ENCODE data around the gene KLHL9.

The KLHL9 gene

DNA sequence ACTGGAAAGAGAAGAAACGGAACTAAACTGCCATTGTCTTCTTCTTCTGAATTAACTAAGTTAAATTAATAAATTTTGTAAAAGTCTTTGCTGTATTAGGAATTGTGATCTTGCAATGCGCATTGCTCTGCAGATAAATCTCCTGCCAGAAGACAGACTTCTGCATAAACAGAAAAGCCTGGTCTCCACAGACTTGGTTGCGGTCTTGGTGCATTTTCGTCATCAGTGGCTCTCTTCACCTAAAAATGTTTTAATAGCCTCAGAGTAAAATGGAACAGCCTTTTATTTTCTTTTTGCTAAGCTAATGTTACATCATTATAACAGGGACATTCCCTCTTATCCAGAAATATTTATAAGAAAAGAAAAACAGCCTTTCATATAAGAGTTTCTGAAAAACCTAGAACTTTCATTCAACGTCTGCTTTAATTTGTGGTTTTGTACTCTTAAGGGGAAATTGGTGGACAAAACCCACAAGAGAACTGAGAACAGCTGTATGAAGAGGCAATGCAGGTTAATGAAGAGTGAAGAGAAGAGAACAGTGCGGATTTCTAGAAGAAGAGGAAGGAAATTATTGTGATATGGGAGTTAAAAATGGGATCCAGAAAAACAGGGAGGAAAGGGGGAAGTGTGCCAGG lies 40.2 kb downstream of the KLHL9 start:
- DNase-seq (ENCODE audit: insufficient read length, low spot score) (no peak), FAIRE-seq (no peak)
- TF ChIP-seq POLR2A (IDR thresholded peaks at IDR 0.05; ENCODE audit: low read depth, low read length) = no peak

DNA sequence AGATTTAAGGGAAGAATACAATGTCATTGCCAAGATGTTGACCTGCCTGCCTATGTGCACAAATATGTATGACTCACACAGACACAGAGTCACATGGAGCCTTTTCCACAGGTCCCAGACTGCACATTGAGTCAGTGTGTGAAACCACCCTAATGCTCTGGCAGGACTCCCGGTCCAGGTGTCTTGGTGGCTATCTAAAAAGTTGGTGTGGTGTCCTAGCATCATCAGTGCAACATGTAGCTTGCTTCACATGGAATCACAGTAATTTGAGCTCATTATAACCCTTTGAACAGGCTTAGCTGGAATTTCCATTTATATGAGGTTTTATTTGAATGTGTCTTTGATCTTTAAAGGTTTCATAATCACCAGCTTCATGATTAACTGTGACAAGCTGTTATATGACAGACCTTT lies 40.8 kb downstream of the KLHL9 start:
- DNase-seq (ENCODE audit: insufficient read length, low spot score) (peak; percentile 26), FAIRE-seq (peak; percentile 95)
- no peak for TF ChIP-seq POLR2A (IDR thresholded peaks at IDR 0.05; ENCODE audit: low read depth, low read length)

DNA sequence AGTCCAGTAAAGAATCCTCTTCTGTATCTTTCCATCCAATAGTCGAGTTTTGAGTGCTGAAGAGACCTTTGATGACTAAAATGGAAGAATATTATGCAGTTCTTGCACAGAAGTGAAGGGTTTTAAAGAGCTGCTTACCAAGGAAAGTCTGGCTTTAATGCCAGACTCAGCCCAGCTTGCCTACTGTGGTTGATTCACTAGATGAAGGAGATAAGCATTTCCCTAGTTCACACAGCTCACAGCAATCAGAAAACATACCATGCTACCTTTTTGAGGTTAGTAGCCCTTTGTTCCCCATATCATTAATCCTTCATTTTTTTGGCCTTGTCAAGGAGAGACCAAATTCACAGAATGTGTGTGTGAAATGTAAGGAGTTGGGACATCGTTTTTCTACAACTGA lies 45.4 kb downstream of the KLHL9 start:
- DNase-seq (ENCODE audit: insufficient read length, low spot score) = no peak
- no peak for TF ChIP-seq POLR2A (IDR thresholded peaks at IDR 0.05; ENCODE audit: low read depth, low read length)
- FAIRE-seq = no peak

DNA sequence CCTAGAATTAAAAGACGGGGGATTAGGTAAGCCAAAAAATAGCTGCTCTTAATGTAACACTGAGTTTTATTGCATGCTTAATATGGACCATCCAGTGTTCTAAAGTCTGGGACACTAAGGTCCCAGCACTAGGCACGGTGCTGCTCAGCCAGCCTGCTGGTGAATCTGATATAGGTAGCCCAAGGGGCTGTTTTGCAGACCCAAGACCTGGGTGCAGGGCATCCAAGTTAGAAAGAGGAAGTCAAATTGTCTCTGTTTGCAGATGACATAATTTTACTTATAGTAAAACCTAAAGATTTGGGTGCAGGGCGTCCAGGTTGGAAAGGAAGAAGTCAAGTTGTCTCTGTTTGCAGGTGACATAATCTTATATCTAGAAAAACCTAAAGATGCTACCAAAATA lies 47.9 kb downstream of the KLHL9 start:
- FAIRE-seq (no peak), DNase-seq (ENCODE audit: insufficient read length, low spot score) (no peak)
- no peak for TF ChIP-seq POLR2A (IDR thresholded peaks at IDR 0.05; ENCODE audit: low read depth, low read length)

DNA sequence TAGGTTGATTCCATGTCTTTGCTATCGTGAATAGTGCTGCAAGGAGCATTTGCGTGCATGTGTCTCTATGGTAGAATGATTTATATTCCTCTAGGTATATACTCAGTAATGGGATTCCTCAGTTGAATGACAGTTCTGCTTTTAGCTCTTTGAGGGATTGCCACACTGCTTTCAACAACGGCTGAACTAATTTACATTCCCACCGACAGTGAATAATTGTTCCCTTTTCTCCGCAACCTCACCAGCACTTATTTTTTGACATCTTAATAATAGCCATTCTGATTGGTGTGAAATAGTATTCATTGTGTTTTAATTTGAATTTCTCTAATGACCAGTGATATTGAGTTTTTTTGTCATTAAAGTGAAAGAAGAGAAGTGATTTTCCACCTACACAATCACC lies 48.5 kb downstream of the KLHL9 start:
- no peak for TF ChIP-seq POLR2A (IDR thresholded peaks at IDR 0.05; ENCODE audit: low read depth, low read length)
- DNase-seq (ENCODE audit: insufficient read length, low spot score) (no peak), FAIRE-seq (no peak)

DNA sequence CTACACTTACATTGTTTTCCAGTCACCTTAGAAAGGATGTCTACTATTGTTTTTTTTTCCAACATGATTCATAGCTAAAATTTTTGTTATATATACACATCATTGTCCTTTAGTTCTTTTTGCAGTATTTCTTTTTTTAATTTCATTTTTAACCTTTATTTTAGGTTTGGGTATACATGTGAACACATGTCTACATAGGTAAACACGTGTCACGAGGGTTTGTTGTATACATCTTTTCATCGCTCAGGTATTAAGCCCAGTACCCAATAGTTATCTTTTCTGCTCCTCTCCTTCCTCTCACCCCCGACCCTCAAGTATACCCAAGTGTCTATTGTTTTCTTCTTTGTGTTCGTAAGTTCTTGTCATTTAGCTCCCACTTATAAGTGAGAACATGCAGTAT lies 49.1 kb downstream of the KLHL9 start:
- FAIRE-seq (no peak), DNase-seq (ENCODE audit: insufficient read length, low spot score) (no peak)
- no peak for TF ChIP-seq POLR2A (IDR thresholded peaks at IDR 0.05; ENCODE audit: low read depth, low read length)

DNA sequence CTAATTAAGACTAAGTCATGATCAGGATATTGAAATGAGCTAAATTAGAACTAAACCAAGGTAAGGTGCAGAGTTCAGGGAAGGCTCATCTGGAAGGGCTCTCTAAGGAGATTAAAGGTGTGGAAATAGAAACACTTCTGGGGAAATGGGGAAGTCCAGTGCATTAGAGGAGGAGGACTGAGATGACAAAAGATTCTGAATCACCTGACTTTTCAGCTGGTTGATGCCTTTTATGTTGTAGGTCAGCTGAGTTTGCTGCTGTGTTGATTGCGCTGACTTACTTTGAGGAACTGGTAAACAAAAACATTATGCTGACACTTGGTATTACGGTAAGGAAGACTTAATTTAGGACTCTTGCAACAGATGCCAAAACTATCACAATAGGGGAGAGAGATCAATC lies 53.9 kb downstream of the KLHL9 start:
- no peak for DNase-seq (ENCODE audit: insufficient read length, low spot score)
- no peak for TF ChIP-seq POLR2A (IDR thresholded peaks at IDR 0.05; ENCODE audit: low read depth, low read length)
- FAIRE-seq = no peak

Measured in H54 (cell line).